HuH-7 (cell line): ENCODE data around the gene GRM7.
"Not testable (repeated sequence)": the region's sequence is repeated elsewhere in the genome, so short reads cannot be mapped to it uniquely, and the experiment has no call there.

Experiments
- DNase-seq: peaks from one replicate; pipeline ENCODE4 v3.0.0; 2011; ENCODE audit warnings: low spot score

GRM7 gene

GRCh38 chr3:6860954-6861624 is at the start of gene GRM7:
Gene GRM7, plus strand, starts transcription at chr3:6861115.
- DNase-seq = no peak

GRCh38 chr3:6821411-6821810 is 39.5 kb upstream of the GRM7 start:
- DNase-seq = no peak

- DNase-seq = no peak
These were observed 35.4 kb upstream of the GRM7 start for GRCh38 chr3:6825524-6825923.

GRCh38 chr3:6827453-6827852 is 33.5 kb upstream of the GRM7 start:
- DNase-seq = no peak

- DNase-seq = no peak
These were observed 16.2 kb upstream of the GRM7 start for GRCh38 chr3:6844723-6845122.

- no peak for DNase-seq
These were observed 6.7 kb upstream of the GRM7 start for GRCh38 chr3:6854184-6854583.

- DNase-seq = no peak
These were observed 3.4 kb upstream of the GRM7 start for GRCh38 chr3:6857510-6857909.

GRCh38 chr3:6860149-6860953 is 564 bp upstream of the GRM7 start:
- DNase-seq = no peak

- no peak for DNase-seq
These were observed 698 bp downstream of the GRM7 start for GRCh38 chr3:6861625-6862000.

GRCh38 chr3:6862041-6862879 is 1.3 kb downstream of the GRM7 start:
- DNase-seq = no peak

GRCh38 chr3:6862880-6863195 is 1.9 kb downstream of the GRM7 start:
- no peak for DNase-seq

GRCh38 chr3:6867269-6867668 is 6.4 kb downstream of the GRM7 start:
- no peak for DNase-seq

GRCh38 chr3:6878731-6879130 is 17.8 kb downstream of the GRM7 start:
- no peak for DNase-seq

- no peak for DNase-seq
These were observed 51.3 kb downstream of the GRM7 start for GRCh38 chr3:6912240-6912639.

- DNase-seq = no peak
These were observed 55.0 kb downstream of the GRM7 start for GRCh38 chr3:6915898-6916297.

- DNase-seq = no peak
These were observed 60.2 kb downstream of the GRM7 start for GRCh38 chr3:6921066-6921465.

GRCh38 chr3:6921876-6922275 is 61.0 kb downstream of the GRM7 start:
- DNase-seq = no peak

- no peak for DNase-seq
These were observed 67.1 kb downstream of the GRM7 start for GRCh38 chr3:6928064-6928463.

- DNase-seq = no peak
These were observed 69.0 kb downstream of the GRM7 start for GRCh38 chr3:6929918-6930317.

GRCh38 chr3:6935418-6935817 is 74.5 kb downstream of the GRM7 start:
- DNase-seq = not testable (repeated sequence)

- DNase-seq = no peak
These were observed 75.1 kb downstream of the GRM7 start for GRCh38 chr3:6935970-6936369.

- DNase-seq = no peak
These were observed 101.9 kb downstream of the GRM7 start for GRCh38 chr3:6962801-6963200.

- DNase-seq = no peak
These were observed 105.0 kb downstream of the GRM7 start for GRCh38 chr3:6965881-6966280.
